Prostate gland (tissue), 2 donors: ENCODE results near the gene F3. TPM values are rescaled to one million over a fixed set of nuclear protein-coding genes. Genes with fewer than 3 reads are reported as not detected.

Source experiments
- DNase-seq: peaks from one replicate; pipeline ENCODE4 v3.0.0-alpha.2; 2019; ENCODE audit warnings: low spot score
- H3K27ac ChIP-seq, 2 donors: fragments of 200-600 bp; sonication (generic); 2 replicates each; pipeline ENCODE4 v1.5.1; 2017 to 2019
- H3K27me3 ChIP-seq: fragments of 200-600 bp; sonication (generic); replicated peaks from 2 replicates; pipeline ENCODE4 v1.5.1; 2019; ENCODE audit not compliant: insufficient read depth
- H3K36me3 ChIP-seq, 2 donors: fragments of 200-600 bp; sonication (generic); 1 replicate in 1 of 2; 2 replicates in 1 of 2; pipeline versions ENCODE4 v1.5.1 to v1.8.1; 2017 to 2019
- H3K4me1 ChIP-seq: fragments of 200-600 bp; sonication (generic); replicated peaks from 2 replicates; pipeline ENCODE4 v1.5.1; 2019
- H3K4me3 ChIP-seq, 2 donors: fragments of 200-600 bp; sonication (generic); 2 replicates each; pipeline ENCODE4 v1.5.1; 2017 to 2019
- H3K9me3 ChIP-seq: fragments of 200-600 bp; sonication (generic); 2 replicates; pipeline ENCODE4 v1.5.1; 2017
- POLR2A ChIP-seq: fragments of 450-650 bp; IDR thresholded peaks from one replicate; pipeline ENCODE4 v1.6.1; 2016; ENCODE audit warnings: antibody characterized with exemption, mild to moderate bottlenecking
- POLR2AphosphoS5 ChIP-seq: sonication (generic); formaldehyde crosslinking; IDR thresholded peaks from one replicate; pipeline ENCODE4 v1.6.1; 2017; ENCODE audit warnings: antibody characterized with exemption
- WGBS: methylation state at CpG from one replicate; pipeline ENCODE4 v1.1.5; 2018; 5-methylcytosine and 5-hydroxymethylcytosine counted together
- intact Hi-C: fragments of 100-400 bp; cut with DNase I; formaldehyde crosslinking; loops from one replicate; pipeline ENCODE4 v1.14.2; 2022
- total RNA-seq, 2 donors: library from RNA; depleted of rRNA; stranded (reverse); fragments of >200 nt; gene quantifications; one replicate each; pipeline ENCODE4 v1.1.0, GENCODE V29; 2016
- TF ChIP-seq, protein P1 (sequence below), 4 experiments: fragments of 200-600 bp in 2 of 4; fragments of 450-650 bp in 2 of 4; sonication (generic) in 2 of 4; IDR thresholded peaks; 1 replicate in 3 of 4; 2 replicates in 1 of 4; pipeline ENCODE4 v1.5.1; 2016 to 2019; ENCODE audit warnings: antibody characterized with exemption in 4 of 4, mild to moderate bottlenecking in 2 of 4, moderate library complexity in 2 of 4

F3 gene
- total RNA-seq, 2 donors from 2014 or later = 36.3 to 120 TPM

- Histone ChIP-seq H3K4me3 (no peak overlapping the region), H3K9me3 (no peaks in the 10 kb centered on the region), H3K36me3 (no peaks in the 10 kb centered on the region), H3K27ac (peak overlapping the region; percentile 90 to 94), H3K27me3 (no peaks in the 10 kb centered on the region), H3K4me1 (no peaks in the 10 kb centered on the region)
- WGBS = 61% methylated on average over 4 of the region's 4 CpGs
- intact Hi-C loops = loop anchor here (5.0 kb wide), 1 partner anchor 53 kb away; no protein-coding TSS in a partner anchor
- TF ChIP-seq, protein P1, sequence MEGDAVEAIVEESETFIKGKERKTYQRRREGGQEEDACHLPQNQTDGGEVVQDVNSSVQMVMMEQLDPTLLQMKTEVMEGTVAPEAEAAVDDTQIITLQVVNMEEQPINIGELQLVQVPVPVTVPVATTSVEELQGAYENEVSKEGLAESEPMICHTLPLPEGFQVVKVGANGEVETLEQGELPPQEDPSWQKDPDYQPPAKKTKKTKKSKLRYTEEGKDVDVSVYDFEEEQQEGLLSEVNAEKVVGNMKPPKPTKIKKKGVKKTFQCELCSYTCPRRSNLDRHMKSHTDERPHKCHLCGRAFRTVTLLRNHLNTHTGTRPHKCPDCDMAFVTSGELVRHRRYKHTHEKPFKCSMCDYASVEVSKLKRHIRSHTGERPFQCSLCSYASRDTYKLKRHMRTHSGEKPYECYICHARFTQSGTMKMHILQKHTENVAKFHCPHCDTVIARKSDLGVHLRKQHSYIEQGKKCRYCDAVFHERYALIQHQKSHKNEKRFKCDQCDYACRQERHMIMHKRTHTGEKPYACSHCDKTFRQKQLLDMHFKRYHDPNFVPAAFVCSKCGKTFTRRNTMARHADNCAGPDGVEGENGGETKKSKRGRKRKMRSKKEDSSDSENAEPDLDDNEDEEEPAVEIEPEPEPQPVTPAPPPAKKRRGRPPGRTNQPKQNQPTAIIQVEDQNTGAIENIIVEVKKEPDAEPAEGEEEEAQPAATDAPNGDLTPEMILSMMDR (IDR thresholded peaks at IDR 0.05) = no peak
- TF ChIP-seq POLR2A (no peak), POLR2AphosphoS5 (no peak)
- no peak for DNase-seq
Observed at GRCh38 chr1:94543893-94544635, 2.5 kb upstream of the F3 start.

GRCh38 chr1:94543001-94543400 lies 1.4 kb upstream of the F3 start:
- Histone ChIP-seq H3K9me3 (no peaks in the 10 kb centered on the region), H3K27me3 (no peaks in the 10 kb centered on the region), H3K27ac (peak overlapping the region; percentile 90 to 94), H3K36me3 (no peaks in the 10 kb centered on the region), H3K4me1 (no peaks in the 10 kb centered on the region), H3K4me3 (peak overlapping the region; percentile 75 to 90)
- no peak for DNase-seq
- 10% methylated on average over 1 of the region's 1 CpG for WGBS
- intact Hi-C loops = loop anchor here (5.0 kb wide), 1 partner anchor 54 kb away; no protein-coding TSS in a partner anchor
- TF ChIP-seq POLR2A (no peak), POLR2AphosphoS5 (peak; percentile 21)
- TF ChIP-seq, protein P1 (IDR thresholded peaks at IDR 0.05) = no peak

DNA sequence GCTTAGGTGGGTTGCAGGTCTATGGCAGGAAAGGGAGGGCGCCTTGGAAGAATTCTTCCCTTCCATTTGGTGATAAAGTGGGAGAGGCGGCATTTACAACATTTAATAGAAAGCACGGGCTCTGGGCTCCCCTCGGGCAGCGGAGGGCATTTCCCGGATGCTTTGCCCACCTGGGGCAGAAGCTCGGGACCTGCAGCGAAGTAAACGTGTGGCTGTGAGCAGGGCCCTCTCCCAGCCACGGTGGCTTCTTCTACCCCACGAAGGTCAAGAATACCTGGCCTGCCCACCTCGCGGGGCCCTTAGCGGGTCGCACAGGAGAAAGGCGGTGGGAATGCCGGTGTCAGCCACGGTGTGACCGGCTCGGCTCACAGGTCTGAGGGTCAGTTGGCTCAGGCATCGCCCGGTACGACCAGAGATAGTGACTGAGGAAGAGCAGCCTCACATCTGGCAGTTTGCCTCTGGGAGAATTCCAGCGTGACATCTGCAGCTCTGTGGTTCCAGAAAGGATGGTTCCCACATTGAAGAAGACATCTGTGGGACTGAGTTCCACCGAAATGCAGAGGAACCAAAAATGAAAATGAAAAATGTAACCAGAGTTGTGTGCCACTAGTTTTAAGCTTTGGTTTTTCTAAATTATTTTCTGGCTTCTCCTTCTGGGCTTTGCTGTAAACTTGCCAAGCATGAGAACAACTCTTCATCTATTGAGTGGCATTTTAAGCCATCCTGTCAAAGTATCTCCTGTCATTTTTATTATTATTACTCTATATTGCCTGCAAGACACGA lies 720 bp upstream of the F3 start:
- no peaks in the 10 kb centered on the region for H3K4me1 ChIP-seq
- WGBS = 2% methylated on average over 26 of the region's 26 CpGs
- peak overlapping the region; percentile 90 to 94 for H3K27ac ChIP-seq
- H3K36me3 ChIP-seq = no peaks in the 10 kb centered on the region
- DNase-seq = no peak
- intact Hi-C loops = loop anchor here (5.0 kb wide), 1 partner anchor 55 kb away; no protein-coding TSS in a partner anchor
- peak overlapping the region; percentile 75 to 90 for H3K4me3 ChIP-seq
- TF ChIP-seq POLR2AphosphoS5 = no peak
- TF ChIP-seq, protein P1 (IDR thresholded peaks at IDR 0.05) = no peak
- no peak for TF ChIP-seq POLR2A
- H3K9me3 ChIP-seq = no peaks in the 10 kb centered on the region
- no peaks in the 10 kb centered on the region for H3K27me3 ChIP-seq

GRCh38 chr1:94540440-94541245 lies 916 bp downstream of the F3 start:
- no peaks in the 10 kb centered on the region for H3K36me3 ChIP-seq
- peak overlapping the region; percentile 75 to 90 for H3K4me3 ChIP-seq
- H3K27me3 ChIP-seq = no peaks in the 10 kb centered on the region
- intact Hi-C loops = loop anchor here (2.0 to 5.0 kb wide), 2 partner anchors 57 to 108 kb away; no protein-coding TSS in a partner anchor
- no peaks in the 10 kb centered on the region for H3K4me1 ChIP-seq
- WGBS = 20% methylated on average over 23 of the region's 23 CpGs
- no peaks in the 10 kb centered on the region for H3K9me3 ChIP-seq
- peak overlapping the region; percentile 90 to 94 for H3K27ac ChIP-seq
- TF ChIP-seq POLR2A (no peak), POLR2AphosphoS5 (no peak)
- TF ChIP-seq, protein P1 (IDR thresholded peaks at IDR 0.05) = no peak
- DNase-seq = no peak
